ENCODE results near the gene ALK. TPM values are rescaled to one million over a fixed set of nuclear protein-coding genes. Genes with fewer than 3 reads are reported as not detected.

ALK gene
- total RNA-seq, 1 experiment from 2014 or later: 0.07 TPM

DNA sequence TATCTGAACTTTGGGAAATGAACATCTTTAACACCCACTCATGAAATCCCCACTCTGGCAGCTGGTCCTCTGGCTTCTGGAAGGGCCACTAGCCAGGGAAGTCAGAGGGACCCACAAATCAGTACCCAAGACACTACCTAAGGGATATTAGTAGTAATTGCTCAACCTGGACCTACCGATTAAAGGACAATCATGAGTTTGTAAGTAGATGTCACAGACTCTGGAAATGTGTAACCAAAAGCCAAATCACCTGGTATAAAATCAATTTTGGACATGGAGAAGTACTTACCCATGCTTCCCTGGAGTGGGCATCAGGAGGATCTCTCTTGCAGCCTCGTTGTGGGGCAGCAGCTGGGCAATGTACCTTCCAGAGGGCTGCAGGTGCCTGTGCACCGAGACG is 389.8 kb downstream of the ALK start:
- no peaks in the 10 kb centered on the region for H3K36me3 Mint-ChIP-seq (ENCODE audit: insufficient read depth, unreplicated experiment)
- intact Hi-C loops (cut with micrococcal nuclease): no loop called here
- H3K4me1 Mint-ChIP-seq (ENCODE audit: insufficient read depth, unreplicated experiment): peaks cover 8% of the 10 kb centered on the region
- no peak for DNase-seq (ENCODE audit: unreplicated experiment)
- POLR2A ChIA-PET: interaction anchor here (0.7 kb wide), 1 partner anchor 106 kb away, joined by 3 read pairs; no protein-coding TSS in a partner anchor
- H3K27ac Mint-ChIP-seq (ENCODE audit: low read depth, unreplicated experiment): no peak overlapping the region
- H3K4me3 Mint-ChIP-seq (ENCODE audit: unreplicated experiment): no peak overlapping the region
- BruUV-seq (replicated peaks): no TSS peak
- H3K9me3 Mint-ChIP-seq (ENCODE audit: unreplicated experiment): no peaks in the 10 kb centered on the region
- H3K27me3 Mint-ChIP-seq (ENCODE audit: insufficient read depth, unreplicated experiment): no peaks in the 10 kb centered on the region
- CTCF ChIA-PET: interaction anchor here (0.5 to 0.6 kb wide), 3 partner anchors 119 to 370 kb away, joined by 3 to 4 read pairs (median 3); no protein-coding TSS in a partner anchor
- TF ChIP-seq, protein P1, sequence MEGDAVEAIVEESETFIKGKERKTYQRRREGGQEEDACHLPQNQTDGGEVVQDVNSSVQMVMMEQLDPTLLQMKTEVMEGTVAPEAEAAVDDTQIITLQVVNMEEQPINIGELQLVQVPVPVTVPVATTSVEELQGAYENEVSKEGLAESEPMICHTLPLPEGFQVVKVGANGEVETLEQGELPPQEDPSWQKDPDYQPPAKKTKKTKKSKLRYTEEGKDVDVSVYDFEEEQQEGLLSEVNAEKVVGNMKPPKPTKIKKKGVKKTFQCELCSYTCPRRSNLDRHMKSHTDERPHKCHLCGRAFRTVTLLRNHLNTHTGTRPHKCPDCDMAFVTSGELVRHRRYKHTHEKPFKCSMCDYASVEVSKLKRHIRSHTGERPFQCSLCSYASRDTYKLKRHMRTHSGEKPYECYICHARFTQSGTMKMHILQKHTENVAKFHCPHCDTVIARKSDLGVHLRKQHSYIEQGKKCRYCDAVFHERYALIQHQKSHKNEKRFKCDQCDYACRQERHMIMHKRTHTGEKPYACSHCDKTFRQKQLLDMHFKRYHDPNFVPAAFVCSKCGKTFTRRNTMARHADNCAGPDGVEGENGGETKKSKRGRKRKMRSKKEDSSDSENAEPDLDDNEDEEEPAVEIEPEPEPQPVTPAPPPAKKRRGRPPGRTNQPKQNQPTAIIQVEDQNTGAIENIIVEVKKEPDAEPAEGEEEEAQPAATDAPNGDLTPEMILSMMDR (IDR thresholded peaks at IDR 0.05; ENCODE audit: unreplicated experiment): no peak

DNA sequence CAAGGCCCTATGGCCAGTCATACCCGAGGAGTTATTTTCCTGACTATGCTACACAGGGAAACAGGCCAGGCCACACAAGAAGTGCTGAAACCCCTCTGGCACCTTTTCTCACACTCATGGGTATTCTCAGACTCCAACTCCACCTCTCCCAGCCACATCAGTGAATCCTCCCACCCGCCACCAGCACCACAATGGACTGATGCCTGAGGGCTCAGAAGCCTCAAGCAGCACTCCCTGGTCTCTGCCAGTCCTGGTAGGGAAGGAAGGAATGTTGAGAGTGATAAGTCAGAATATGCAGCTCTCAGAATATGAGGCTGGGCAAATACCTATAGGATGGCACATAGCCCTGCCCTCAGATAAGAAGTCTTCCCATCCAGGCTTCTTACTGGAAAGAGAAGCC is 391.1 kb downstream of the ALK start:
- intact Hi-C loops (cut with micrococcal nuclease): no loop called here
- ChIA-PET CTCF (interaction anchor here (0.6 kb wide), 1 partner anchor 291 kb away, joined by 3 read pairs; no protein-coding TSS in a partner anchor), POLR2A (no interaction called here)
- no peak overlapping the region for H3K4me3 Mint-ChIP-seq (ENCODE audit: unreplicated experiment)
- DNase-seq (ENCODE audit: unreplicated experiment): no peak
- TF ChIP-seq, protein P1 (IDR thresholded peaks at IDR 0.05; ENCODE audit: unreplicated experiment): no peak
- H3K27ac Mint-ChIP-seq (ENCODE audit: low read depth, unreplicated experiment): no peak overlapping the region
- H3K9me3 Mint-ChIP-seq (ENCODE audit: unreplicated experiment): no peaks in the 10 kb centered on the region
- no peaks in the 10 kb centered on the region for H3K27me3 Mint-ChIP-seq (ENCODE audit: insufficient read depth, unreplicated experiment)
- BruUV-seq (replicated peaks): no TSS peak
- H3K4me1 Mint-ChIP-seq (ENCODE audit: insufficient read depth, unreplicated experiment): peaks cover 8% of the 10 kb centered on the region
- H3K36me3 Mint-ChIP-seq (ENCODE audit: insufficient read depth, unreplicated experiment): no peaks in the 10 kb centered on the region

DNA sequence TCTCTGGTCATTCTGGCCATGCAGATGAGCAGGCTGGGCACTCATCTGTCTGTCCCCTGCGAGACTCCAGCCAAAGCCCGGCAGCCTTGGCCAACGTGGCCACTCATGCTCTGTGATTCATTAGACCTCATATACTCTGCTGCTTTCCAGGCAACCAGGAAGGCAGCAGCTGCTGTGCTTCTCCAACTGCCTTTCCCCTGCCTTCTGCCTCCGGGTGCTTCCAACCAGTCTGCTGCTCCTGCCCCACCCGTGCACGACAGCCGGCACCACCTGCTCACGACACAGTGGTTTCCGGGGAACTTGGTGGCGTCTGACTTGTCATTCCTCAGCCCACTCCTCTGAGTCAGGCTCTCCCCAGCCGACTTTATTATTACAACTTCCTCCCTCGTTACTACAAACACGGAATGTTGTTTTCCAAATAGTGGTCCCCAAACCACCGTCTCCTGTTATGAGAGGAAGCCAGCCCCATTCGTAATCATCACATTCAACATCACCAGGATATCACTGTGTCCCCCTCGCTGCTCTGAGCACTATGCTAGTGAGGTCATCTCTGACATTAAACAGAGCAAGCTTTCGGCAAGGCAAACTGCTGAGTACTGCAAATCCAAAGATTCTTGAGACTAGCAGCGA is 392.4 kb downstream of the ALK start:
- POLR2A ChIA-PET: interaction anchor here (0.6 kb wide), 1 partner anchor 31 kb away, joined by 3 read pairs; no protein-coding TSS in a partner anchor
- DNase-seq (ENCODE audit: unreplicated experiment): peak; percentile 19

DNA sequence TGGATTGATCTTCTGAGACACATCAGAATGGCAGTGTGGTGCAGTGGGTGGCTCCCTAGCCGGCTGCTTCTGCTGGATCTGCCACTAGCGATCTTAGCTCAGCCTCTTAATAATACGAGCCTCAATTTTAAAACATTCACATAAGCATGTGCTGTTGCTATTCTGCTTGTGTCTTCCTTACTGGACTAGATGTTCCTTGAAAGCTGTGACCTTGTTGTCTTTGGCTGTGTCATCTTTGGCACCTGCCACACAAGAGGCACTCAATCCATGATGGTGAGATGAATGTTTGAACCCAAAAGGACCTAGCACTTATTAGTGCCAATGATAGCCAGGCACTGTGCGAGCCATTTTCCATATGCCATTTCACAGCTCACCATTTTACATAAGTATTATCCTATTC is 393.0 kb downstream of the ALK start:
- no peak for DNase-seq (ENCODE audit: unreplicated experiment)
- CTCF ChIA-PET: interaction anchor here (0.5 kb wide), 1 partner anchor 1334 kb away, joined by 3 read pairs; no protein-coding TSS in a partner anchor
- Mint-ChIP-seq H3K27me3 (ENCODE audit: insufficient read depth, unreplicated experiment) (peaks cover 12% of the 10 kb centered on the region), H3K36me3 (ENCODE audit: insufficient read depth, unreplicated experiment) (no peaks in the 10 kb centered on the region), H3K4me1 (ENCODE audit: insufficient read depth, unreplicated experiment) (peaks cover 11% of the 10 kb centered on the region), H3K27ac (ENCODE audit: low read depth, unreplicated experiment) (no peak overlapping the region), H3K4me3 (ENCODE audit: unreplicated experiment) (no peak overlapping the region), H3K9me3 (ENCODE audit: unreplicated experiment) (no peaks in the 10 kb centered on the region)
- POLR2A ChIA-PET: no interaction called here
- no TSS peak for BruUV-seq (replicated peaks)
- TF ChIP-seq, protein P1 (IDR thresholded peaks at IDR 0.05; ENCODE audit: unreplicated experiment): no peak
- intact Hi-C loops (cut with micrococcal nuclease): no loop called here

More for the DNA sequence above, 392.4 kb downstream of the ALK start:
- no peaks in the 10 kb centered on the region for H3K9me3 Mint-ChIP-seq (ENCODE audit: unreplicated experiment)
- TF ChIP-seq, protein P1 (IDR thresholded peaks at IDR 0.05; ENCODE audit: unreplicated experiment): no peak
- peaks cover 12% of the 10 kb centered on the region for H3K27me3 Mint-ChIP-seq (ENCODE audit: insufficient read depth, unreplicated experiment)
- peaks cover 8% of the 10 kb centered on the region for H3K4me1 Mint-ChIP-seq (ENCODE audit: insufficient read depth, unreplicated experiment)
- H3K4me3 Mint-ChIP-seq (ENCODE audit: unreplicated experiment): no peak overlapping the region
- BruUV-seq (replicated peaks): no TSS peak
- intact Hi-C loops (cut with micrococcal nuclease): no loop called here
- no peak overlapping the region for H3K27ac Mint-ChIP-seq (ENCODE audit: low read depth, unreplicated experiment)
- CTCF ChIA-PET: no interaction called here
- H3K36me3 Mint-ChIP-seq (ENCODE audit: insufficient read depth, unreplicated experiment): no peaks in the 10 kb centered on the region

Measured in MCF 10A (cell line).